Hematopoietic multipotent progenitor cell (in vitro differentiated cells): ENCODE data around the gene SPPL2C. TPM values are rescaled to one million over a fixed set of nuclear protein-coding genes. Genes with fewer than 3 reads are reported as not detected.

ENCODE experiments used
- DNase-seq, 3 donors: peaks; one replicate each; pipeline ENCODE4 v3.0.0-alpha.2; 2011 to 2015; ENCODE audit warnings: low read depth in 2 of 3, low spot score in 2 of 3
- total RNA-seq: library from RNA; depleted of rRNA; stranded (reverse); fragments of >200 nt; gene quantifications from one replicate; pipeline ENCODE4 v1.2.3, GENCODE V29; 2012

SPPL2C gene
- total RNA-seq, 1 donor, result not detected

DNA sequence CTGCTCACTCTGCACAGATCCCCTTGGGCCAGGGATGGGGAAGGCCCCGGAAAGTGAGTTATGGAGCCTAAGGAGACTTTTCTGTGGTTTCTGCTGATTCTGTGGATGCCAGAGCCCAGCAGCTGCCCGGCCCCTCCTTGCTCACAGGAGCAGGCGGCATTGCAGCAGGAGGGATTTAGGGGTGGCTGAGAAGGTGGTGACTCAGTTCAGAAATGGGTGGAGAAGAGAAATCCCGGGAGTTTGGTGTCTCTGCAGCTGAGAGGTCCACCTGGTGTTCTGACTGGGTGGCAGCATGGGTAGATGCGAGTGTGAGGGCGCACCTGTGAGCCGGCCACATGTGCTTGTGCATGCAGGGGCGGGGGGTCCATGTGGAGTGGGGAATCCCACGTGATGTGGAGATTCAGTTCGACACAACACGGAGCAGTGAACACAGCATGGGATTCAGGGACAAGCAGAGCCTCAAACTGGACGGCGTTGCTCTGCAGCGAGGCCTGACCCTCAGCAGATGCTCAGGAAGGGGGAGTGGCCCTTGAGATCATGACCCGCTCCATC is 16.0 kb upstream of the SPPL2C start:
- DNase-seq, result no peak

DNA sequence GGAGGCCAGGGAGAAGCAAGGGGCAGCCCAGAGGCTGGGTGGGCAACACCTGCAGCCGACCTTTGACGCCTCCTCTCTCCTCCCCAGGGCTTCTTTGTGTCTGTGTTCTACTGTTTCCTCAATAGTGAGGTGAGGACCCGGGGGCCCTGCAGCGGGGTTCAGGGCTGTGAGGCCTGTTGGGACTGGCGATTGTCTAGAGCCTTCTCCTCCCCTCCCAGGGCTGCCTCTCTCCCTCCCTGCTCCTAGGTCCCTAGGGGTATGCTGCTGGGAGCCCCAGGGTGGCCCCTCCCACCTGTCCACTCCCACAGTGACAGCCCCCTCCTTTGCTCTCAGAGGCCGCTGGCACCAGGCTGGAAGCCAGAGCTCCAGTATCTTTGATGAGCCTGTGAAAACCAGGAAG is 10.8 kb upstream of the SPPL2C start:
- no peak for DNase-seq

DNA sequence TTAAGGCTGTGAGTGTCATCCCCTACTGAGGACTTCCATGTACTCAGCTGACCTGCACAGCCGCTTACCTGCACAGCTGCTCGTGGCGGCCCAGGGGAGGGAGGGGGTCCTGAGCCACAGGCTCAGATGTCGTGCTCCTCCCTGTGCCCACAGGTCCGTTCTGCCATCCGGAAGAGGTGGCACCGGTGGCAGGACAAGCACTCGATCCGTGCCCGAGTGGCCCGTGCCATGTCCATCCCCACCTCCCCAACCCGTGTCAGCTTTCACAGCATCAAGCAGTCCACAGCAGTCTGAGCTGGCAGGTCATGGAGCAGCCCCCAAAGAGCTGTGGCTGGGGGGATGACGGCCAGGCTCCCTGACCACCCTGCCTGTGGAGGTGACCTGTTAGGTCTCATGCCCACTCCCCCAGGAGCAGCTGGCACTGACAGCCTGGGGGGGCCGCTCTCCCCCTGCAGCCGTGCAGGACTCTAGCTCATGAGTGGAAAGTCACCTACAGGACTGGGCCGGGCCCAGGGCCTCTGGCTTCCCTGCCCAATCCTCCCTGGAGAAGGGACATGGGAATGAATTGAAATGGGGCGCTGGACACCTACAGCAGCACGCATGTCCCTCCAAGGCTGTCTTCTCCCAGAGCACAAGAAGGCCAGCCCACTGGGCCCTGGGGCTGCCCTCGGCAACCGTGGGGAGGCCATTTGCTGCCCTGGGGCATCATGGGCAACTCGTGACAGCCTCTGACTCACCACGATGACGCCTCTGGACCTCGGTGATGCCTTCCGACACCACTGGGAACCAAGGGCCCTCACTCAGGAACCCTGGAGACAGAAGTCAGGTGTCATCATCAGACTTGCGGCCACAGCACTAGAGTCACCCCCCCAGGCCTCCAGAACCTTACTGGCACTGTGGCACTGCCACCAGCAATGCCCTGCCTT is 9.9 kb upstream of the SPPL2C start:
- no peak for DNase-seq

DNA sequence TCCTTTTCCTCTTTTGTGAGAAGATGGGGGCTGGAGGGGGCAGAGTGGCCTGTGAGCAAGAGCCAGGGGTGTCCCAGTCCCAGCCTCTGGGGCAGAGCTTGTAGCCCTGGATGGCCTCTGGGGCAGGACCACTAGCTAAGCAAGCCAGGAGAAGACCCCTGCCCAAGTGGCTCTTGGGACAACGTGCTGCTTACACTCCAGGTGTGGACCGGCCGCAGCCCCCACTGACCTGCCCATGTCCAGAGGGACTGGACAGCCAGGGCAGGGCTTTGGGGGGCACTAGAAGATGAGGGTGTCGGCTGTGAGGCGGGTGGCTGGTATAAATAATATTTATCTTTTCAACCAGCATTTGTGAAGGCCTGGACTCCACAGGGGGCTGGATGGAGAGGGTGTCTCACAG is 9.2 kb upstream of the SPPL2C start:
- no peak for DNase-seq

DNA sequence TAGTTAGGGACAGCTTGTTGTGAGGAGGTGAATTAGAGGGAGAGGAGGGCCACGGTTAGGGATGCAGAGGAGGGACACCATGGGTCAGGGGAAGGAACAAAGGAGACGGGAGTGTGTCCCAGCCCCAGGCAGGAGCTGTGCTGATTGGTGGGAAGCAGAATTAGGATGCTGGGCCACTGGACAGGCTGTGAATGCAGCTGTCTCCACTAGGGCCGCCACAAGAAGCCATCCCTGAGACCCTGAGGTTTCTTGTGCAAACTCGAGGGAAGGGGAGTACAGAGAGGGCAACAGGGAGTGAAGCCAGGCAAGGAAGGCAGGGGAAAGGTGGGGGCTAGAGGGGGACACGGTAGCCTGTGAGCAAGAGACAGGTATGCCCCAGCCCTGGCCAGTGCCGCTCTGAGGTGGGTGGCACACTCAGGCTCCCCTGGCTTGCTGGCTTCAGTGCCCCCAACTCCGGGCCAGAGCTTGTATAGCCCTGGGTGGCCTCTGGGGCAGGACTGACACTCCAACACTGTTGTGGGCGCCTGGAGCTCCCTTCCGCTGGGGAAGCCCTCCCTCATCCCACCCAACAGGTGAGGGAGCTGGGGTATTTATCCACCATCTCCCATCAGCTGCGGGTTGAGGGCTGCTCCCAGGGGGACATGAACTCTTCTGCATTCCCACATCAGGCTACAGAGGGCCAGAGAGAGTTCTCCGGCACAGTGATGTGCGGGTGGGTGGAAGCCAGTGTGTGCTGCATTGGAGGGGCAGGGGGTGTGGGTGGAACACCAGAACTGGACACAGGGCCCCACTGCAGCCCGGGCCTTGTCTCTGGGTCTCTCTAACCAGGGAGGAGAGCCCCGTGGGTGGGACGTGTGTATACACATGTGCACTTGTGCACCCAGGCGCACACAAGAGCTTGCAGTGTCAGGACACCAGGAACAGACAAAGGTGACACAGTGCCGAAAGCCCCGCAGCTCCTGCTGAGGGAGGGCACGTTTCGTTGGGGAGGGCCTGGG is 8.3 kb upstream of the SPPL2C start:
- no peak for DNase-seq

DNA sequence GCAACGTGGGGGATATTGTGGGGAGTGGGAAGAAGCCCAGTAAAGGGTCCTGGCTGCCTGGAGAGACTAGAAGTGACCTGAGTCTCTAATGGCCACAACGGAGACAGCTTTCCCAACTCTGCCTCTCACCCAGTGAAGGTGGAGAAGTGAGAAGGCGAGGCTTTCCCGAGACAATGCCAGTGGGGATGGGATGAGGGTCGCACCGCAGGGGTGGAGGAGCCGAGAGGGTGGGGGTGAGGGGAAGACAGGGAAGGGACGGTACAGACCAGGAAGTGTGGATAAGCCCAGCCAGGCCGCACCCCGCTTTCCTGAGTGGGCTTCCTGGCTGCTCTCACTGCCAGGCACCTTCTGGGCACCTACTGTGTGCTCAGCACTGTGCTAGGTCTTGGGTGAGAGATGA is 7.5 kb upstream of the SPPL2C start:
- DNase-seq, result no peak

DNA sequence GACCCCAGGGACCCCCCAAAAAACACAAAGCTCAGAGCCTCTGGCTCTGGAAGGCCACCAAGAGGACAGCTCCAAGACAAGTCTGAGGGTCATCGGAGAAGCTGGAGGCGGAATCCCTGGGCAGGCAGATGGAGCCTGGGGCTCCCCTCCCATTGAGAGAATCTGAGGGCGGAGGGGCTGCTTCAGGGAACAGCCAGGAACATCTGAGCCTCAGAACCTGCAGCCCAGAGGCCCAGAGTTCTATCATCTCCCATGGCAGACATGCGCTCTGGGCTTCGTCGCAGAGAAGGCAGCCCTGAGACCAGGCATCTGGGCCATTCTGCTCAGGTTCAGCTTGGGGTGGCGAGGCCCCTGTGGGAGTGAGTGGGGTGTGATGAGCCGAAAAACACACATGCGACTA is 7.1 kb upstream of the SPPL2C start:
- DNase-seq, result no peak

DNA sequence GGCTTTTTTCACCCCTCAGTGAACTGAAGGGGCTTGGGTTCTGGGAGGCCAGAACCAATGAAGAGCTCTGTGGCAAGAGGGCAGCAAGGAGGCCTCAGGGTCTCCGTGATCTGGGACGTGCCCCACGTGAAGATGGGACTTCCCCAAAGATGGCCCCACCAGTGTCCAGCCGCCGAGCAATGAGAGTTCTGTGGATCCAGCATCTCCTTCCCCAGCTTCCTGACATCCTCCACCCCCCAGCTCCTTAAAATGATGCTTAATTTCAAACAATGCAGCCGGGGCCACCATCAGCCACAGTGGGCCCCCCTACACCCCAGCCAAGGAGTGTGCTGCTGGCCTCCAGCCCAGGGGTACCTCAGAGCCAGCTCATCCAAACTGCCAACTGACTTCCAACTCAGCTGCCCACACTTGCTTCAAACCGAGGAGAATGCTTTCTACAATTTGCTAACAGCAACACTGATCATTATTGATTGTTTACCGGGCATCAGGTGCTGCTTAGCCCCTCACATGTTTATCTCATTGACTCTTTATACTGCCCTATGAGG is 5.9 kb upstream of the SPPL2C start:
- no peak for DNase-seq

DNA sequence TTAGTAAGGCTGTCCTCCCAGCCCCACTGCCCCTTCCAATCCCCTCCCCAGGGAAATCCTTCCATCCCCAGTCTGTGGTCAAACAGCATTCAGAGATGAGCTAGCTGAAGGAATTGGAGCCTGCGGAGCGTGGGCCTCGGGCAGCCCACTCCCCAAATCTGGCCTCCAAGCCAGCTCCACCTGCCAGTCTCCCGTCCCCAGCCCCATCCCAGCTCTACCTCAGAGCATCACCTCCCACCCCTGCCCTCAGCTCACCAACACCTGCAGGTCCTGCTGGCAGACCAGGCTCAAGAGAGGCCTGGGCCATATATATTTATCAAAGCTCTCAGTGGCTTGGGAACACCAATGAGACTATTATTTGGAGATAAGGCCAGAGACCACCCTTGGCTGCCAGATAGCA is 5.2 kb upstream of the SPPL2C start:
- DNase-seq, result no peak

DNA sequence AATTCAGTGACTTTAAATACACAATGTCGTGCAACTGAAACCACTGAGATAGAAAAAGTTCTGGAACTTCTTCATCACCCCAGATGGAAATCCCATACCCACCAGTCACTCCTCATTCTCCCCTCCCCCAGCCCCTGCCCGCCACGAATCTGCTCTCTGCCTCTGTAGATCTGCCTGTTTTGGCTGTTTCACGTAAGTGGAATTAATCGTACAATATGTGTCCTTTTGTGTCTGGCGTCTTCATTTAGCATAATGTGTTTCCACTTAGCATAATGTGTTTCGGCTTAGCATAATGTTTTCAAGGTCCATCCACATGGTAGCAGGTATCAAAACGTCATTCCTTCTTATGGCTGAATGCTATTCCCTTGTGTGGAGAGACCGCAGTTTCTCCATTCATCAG is 3.5 kb upstream of the SPPL2C start:
- no peak for DNase-seq

DNA sequence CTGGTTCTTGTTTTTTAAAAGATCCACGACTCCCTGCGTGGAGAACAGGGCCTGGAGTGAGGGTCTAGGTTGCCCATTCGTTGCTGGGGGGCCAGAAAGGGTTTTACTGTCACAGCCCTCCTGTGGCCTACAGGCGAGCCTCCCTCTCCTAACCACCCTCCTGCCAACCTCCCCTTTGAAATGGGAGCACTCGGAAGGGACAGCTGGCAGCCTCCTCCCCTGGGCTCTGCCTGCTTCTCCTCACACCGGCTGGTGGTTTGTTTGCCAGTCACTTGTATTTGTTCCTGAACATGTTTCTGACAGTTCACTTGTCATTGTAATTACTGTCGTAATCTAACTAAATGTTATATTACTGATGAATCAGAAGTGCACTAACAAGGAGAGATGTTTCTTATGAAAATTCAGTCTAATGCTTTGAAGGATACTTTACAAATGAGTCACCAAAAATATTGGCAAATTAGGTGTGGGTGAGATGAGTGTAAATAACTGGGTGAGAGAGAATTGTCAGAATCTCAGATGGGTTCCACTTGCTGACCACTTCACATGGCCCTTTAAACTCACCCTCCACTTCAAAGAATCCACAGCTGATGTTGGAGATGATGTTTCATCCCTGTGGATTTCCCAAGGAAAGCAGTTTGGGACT is 2.7 kb upstream of the SPPL2C start:
- DNase-seq, result no peak

DNA sequence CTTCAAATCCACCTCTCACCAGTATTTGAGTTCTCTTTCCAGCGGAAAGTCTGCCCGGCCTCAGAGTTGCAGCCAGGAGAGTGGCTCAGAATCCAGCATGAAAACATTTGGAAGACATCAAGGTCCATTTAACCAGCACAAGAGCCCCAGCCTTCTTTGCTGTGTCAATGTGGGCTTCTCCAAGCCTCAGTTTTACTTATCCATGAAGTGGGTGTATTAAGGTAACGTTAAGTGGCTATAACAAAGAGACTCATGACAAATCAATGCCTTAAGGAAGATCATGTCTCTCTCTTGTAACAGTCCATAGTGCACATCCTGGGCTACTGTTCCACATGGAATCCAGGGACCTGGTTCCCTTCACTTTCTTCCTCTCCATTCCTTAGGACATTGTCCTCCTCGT is 959 bp upstream of the SPPL2C start:
- no peak for DNase-seq

DNA sequence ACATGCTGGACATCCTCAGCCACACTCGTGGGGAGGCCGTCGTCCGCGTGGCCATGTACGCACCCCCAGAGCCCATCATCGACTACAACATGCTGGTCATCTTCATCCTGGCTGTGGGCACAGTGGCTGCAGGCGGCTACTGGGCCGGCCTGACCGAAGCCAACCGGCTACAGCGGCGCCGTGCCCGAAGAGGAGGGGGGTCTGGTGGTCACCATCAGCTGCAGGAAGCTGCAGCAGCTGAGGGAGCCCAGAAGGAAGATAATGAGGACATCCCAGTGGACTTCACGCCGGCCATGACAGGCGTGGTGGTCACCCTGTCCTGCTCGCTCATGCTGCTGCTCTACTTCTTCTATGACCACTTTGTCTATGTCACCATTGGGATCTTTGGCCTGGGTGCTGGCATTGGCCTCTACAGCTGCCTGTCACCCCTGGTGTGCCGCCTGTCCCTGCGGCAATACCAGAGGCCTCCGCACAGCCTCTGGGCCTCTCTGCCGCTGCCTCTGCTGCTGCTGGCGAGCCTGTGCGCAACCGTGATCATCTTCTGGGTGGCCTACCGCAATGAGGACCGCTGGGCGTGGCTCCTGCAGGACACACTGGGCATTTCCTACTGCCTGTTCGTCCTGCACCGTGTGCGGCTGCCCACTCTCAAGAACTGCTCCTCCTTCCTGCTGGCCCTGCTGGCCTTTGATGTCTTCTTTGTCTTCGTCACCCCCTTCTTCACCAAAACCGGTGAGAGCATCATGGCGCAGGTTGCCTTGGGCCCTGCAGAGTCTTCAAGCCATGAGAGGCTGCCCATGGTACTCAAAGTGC is 900 bp downstream of the SPPL2C start:
- DNase-seq, result no peak

DNA sequence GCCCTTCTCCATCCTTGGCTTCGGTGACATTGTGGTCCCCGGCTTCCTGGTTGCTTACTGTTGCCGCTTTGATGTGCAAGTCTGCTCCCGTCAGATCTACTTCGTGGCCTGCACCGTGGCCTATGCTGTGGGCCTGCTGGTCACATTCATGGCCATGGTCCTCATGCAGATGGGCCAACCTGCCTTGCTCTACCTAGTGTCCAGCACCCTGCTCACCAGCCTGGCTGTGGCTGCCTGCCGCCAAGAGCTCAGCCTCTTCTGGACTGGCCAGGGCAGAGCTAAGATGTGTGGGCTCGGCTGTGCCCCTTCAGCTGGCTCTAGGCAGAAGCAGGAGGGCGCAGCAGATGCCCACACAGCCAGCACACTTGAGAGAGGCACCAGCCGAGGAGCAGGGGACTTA is 1.5 kb downstream of the SPPL2C start:
- no peak for DNase-seq

DNA sequence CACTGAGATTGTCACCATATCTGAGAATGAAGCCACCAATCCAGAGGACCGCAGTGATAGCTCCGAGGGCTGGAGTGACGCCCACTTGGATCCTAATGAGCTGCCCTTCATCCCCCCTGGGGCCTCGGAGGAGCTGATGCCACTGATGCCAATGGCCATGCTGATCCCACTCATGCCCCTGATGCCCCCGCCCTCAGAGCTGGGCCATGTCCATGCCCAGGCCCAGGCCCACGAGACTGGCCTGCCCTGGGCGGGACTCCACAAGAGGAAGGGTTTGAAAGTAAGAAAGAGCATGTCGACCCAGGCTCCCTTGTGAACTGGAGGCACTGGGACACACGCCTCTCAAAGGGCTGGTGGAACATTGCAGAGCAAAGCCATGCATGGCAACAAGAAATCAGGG is 2.0 kb downstream of the SPPL2C start:
- no peak for DNase-seq

DNA sequence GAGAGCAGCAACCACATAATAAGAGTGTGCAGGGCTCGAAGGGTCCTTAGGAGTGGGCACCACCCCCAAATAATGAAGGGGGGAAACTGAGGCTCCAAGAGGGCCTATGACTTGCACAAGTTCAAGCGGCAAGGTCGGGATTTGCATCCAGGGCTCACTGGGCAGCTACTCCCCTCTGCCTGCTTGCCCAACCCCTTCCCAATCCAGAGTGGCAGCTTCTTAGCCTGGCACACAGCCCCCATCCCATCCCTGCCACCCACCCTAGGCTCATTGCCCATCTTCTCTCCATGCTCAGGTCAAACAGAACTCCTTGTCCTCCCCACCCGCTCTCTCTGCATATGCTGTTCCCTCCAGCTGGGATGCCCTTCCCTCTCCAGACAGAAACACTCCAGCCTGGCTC is 2.4 kb downstream of the SPPL2C start:
- no peak for DNase-seq

DNA sequence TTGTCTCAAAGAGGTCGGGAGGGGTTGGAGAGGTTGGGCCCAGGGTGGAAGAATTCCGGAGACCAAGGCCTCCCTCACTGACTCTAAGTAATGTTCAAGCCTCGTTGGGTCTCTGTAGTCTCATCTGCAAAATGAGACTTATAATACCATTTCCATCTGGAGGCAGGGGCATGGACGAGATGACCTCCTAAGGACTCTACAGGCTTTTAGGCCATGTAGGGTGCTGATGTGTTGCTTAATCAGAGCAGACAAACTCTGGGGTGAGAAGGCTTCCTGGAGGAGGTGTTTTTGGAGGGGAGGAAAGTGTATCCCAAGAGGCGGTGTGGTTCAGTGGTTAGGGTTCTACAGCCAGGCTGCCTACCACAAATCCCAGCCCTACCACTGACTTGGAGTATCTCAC is 3.1 kb downstream of the SPPL2C start:
- DNase-seq, result no peak

DNA sequence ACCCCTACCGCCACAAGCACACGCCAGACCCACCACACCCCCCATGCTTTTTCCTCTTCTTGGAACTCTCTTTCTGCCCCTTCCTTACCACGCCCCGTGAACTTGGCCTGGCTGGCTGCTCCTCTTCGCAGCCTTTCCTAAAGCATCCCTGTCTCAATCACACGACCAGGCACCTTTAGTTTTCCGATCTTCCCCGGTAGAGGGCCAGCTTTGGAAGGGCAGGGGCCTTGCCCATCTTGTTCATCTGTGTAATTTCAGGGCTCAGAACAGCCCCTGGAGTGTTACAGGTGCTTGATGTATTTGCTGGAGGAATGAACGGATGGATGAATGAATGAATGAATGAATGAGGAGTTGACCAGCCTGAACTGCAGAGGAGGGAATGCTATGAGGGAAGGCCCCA is 3.7 kb downstream of the SPPL2C start:
- no peak for DNase-seq

DNA sequence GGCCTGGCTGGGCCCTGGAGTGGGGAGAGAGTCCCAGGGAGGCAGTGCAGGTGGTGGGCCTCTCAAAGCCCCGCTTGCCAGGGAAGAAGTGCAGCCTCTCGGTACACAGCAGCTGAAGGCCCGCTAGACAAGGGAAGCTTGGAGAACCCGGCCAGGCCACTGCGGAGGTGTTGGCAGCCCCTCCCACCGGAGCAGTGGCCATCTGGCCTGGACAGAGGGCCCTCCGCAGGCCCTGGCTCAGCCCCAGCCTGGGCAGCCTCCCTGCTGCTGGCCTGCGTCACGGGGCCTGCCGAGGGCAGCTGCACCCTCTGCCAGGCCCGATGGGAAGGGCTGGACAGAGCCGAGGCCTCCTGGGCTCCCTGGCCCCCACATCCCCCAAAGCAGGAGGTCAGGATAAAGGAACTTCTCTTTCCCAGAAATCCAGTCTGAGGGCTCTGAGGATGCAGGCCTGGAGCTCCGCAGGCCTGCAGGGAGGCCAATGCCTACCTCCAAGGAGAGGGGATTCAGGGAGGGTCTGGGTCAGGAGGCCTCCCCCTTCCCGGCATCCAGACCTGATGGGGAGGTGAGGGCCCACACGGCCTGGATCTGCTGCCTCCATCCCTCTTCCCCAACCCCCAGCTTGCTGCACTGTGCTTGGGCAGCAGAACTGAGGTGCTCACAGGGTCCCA is 4.3 kb downstream of the SPPL2C start:
- no peak for DNase-seq
